GM12875 (cell line): ENCODE measurements around the gene SLC16A1.

Source experiments
- H3K4me3 ChIP-seq: one replicate; pipeline ENCODE4 v1.5.1; 2011; ENCODE audit warnings: low read depth, low read length, control low read depth
- TF ChIP-seq, protein P1 (sequence below): IDR thresholded peaks from 2 replicates; pipeline ENCODE4 v1.5.1; 2011; ENCODE audit warnings: low read depth, mild to moderate bottlenecking, control low read depth, inconsistent platforms, low read length, moderate library complexity, borderline replicate concordance; ENCODE audit not compliant: insufficient read depth

The SLC16A1 gene

DNA sequence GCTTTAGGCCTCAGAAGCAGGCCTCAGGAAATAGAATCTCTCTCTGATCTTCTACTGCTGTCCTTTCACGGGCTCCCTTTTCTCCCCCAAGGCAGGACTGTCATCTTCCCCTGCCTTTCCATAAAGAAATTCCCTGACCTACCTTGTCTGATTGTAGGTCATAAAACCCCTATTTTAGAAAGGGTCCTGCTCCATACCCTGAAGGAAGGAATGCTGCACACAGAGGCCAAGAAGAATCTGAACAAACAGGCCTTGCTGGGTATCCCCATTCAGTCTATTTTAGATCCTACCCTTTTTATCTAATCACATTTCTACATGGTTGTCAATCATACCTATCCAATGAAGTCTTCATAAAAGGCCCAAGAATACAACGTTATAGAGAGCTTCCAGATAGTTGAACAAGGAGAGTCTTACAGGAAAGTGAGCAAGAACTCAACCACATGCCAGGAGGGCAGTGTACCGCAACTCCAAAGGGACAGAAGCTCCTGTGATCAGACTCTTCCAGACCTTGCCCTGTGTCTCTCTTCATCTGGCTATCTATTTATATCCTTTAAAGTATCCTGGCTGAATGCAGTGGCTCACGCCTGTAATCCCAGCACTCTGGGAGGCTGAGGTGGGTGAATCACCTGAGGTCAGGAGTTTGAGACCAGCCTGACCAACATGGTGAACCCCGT is 93.1 kb downstream of the SLC16A1 start:
- TF ChIP-seq, protein P1, sequence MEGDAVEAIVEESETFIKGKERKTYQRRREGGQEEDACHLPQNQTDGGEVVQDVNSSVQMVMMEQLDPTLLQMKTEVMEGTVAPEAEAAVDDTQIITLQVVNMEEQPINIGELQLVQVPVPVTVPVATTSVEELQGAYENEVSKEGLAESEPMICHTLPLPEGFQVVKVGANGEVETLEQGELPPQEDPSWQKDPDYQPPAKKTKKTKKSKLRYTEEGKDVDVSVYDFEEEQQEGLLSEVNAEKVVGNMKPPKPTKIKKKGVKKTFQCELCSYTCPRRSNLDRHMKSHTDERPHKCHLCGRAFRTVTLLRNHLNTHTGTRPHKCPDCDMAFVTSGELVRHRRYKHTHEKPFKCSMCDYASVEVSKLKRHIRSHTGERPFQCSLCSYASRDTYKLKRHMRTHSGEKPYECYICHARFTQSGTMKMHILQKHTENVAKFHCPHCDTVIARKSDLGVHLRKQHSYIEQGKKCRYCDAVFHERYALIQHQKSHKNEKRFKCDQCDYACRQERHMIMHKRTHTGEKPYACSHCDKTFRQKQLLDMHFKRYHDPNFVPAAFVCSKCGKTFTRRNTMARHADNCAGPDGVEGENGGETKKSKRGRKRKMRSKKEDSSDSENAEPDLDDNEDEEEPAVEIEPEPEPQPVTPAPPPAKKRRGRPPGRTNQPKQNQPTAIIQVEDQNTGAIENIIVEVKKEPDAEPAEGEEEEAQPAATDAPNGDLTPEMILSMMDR: no peak
- no peak overlapping the region for H3K4me3 ChIP-seq
